GM19193 (cell line): ENCODE results near the gene IMMP2L.

Experiments used
- POLR2A ChIP-seq: IDR thresholded peaks from 4 replicates; pipeline ENCODE4 v1.6.1; 2011; ENCODE audit not compliant: insufficient read depth, insufficient read length; ENCODE audit errors: extremely low read depth

Gene IMMP2L

GRCh38 chr7:110868458-110868857 is 693.8 kb downstream of the IMMP2L start:
- no peak for TF ChIP-seq POLR2A

DNA sequence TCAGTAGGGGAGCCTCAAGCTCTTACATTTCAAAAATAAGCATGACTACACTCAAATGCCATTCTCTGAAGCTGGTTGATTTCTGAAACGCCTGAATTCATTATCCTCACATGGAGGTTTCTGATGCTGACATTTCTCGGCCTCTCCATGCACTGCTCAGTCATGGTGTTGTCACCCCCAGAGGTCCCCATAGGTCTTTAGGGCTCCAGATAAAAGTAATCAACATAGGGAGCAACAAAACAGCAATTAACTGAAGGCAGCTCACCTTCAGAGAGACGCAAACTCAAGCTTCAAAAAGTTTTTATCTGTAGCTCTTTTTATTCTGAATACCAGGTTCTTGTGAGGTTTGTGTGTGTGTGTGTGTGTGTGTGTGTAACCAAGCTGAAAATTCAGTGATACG is 694.5 kb downstream of the IMMP2L start:
- no peak for TF ChIP-seq POLR2A

DNA sequence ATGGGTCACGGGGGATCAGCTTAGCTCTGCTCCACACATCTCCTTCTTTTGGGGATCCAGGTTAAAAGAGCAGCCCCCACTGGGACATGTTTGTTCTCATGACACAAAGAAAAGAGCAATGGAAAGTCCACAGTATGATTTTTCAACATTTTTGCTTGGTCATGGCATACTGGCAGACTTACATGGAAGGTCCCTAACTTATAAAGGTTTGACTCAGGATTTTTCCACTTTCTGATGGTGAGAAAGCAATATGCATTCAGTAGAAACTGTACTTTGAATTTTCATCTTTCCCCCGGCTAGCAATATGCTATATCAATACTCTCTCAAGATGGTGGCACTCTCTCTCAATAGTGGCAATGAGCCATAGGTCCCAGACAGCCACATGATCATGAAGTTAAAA is 699.0 kb downstream of the IMMP2L start:
- no peak for TF ChIP-seq POLR2A

DNA sequence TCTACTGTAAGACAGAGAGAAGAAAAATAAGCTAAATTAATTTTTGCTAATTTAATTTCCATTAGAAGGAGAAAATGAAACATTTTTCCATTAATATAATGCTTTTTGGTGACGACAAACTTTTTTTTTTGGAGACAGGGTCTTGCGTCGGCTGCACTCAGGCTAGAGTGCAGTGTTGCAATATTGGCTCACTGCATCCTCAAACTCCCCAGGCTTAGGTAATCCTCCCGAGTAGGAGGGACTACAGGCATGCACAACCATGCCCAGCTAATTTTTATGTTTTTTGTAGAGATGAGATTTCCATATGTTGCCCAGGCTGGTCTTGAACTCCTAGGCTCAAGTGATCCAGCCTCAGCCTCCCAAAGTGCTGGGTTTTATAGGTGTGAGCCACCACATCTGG is 701.1 kb downstream of the IMMP2L start:
- no peak for TF ChIP-seq POLR2A

DNA sequence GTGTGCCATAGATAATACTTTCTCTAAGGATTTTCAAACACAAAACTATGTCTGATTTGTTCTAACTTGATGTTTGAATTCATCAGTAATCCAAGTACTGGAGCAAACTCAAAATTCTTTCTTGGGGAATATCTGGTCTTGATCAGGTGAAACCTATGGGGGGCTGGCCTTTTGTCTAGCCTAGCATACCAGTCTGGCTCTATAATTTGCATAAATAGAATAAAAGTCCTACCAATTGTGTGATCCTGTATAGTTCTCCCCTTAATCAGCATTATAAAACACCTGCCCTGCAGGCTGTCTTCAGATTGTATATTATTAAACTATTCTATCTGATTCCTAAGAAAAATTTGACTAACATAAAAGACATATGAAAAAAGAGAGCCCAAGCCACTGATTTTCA is 705.2 kb downstream of the IMMP2L start:
- TF ChIP-seq POLR2A: no peak

- no peak for TF ChIP-seq POLR2A
These were observed 705.6 kb downstream of the IMMP2L start for GRCh38 chr7:110856704-110857103.

GRCh38 chr7:110854651-110855050 is 707.6 kb downstream of the IMMP2L start:
- TF ChIP-seq POLR2A: no peak

GRCh38 chr7:110854166-110854565 is 708.1 kb downstream of the IMMP2L start:
- no peak for TF ChIP-seq POLR2A

DNA sequence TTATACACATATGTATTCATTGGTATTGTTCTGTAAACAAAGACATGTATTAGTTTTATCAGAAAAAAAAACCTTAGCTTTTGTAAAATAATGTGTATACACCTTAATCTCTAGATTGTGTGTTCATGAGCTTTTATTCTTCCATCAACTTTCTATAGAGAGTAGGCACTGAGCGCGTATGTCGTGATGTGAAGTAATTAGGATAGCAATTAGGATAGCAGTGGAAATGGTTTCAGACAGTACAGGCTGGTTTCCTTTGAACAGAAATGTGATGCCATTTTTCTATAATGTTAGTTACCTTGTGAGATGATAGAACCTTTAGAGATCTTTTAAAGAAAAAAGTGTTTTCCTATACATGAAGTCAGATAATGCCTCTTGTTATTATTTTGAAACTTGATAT is 709.0 kb downstream of the IMMP2L start:
- TF ChIP-seq POLR2A: no peak

DNA sequence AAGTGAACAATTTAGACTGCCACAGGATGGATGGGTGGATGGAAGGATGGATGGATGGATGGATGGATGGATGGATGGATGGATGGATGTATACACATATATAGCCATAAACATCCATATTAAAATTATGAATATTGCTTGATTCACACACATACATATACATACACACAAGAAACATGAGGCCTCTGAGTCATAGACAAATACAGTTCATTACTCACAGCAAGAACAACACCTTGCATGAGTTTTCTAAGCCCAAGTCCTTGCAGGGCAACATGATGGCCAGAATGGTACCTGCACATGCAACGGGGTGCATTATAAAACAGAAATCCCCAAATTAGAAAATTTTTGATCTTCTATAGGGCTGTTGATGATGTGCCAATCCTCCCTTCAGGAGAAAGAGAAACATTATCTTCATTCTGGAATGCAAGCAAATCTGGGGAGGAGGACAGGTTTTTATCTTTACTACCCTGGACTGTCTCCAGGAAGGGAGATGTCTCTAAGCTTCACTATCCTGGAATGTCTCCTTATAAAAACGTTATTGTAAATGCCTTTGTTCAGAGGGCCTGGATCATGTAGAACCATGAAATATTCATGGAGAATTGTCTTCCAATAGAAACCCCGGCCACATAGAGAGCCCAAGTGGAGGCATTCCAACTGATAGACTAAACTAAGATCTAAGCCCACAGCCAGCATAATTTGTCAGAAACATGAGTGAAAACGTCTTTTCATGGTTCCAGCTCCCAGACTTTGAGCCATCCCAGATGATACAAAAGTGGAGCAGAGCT is 709.9 kb downstream of the IMMP2L start:
- no peak for TF ChIP-seq POLR2A

GRCh38 chr7:110850224-110850623 is 712.1 kb downstream of the IMMP2L start:
- TF ChIP-seq POLR2A: no peak

DNA sequence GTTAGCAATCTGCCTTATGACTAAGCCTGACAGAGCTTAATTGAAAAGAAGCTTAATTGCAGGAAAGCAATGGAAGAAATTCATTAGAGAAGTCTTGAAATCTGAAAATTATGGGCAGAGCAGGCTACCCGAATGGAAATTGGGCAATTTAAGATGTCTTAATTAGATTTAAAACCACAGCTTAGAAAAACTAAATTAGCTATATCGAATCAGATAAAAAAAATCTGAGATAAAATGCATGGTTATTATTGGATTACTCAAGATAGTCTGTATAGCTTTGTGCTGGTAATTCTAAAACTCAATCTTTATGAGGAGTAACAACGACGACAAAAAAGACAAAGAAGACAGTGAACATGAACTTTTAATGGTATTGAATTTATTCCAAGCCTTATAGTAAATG is 719.5 kb downstream of the IMMP2L start:
- no peak for TF ChIP-seq POLR2A

- TF ChIP-seq POLR2A: no peak
These were observed 720.3 kb downstream of the IMMP2L start for GRCh38 chr7:110841840-110842545.

- TF ChIP-seq POLR2A: no peak
These were observed 722.4 kb downstream of the IMMP2L start for GRCh38 chr7:110839866-110840265.

- no peak for TF ChIP-seq POLR2A
These were observed 726.4 kb downstream of the IMMP2L start for GRCh38 chr7:110835849-110836248.

- TF ChIP-seq POLR2A: no peak
These were observed 727.1 kb downstream of the IMMP2L start for GRCh38 chr7:110835218-110835617.
